H1 (cell line): ENCODE results near the gene DCDC1. TPM values are rescaled to one million over a fixed set of nuclear protein-coding genes. Genes with fewer than 3 reads are reported as not detected.

Experiments
- CHD2 ChIP-seq: IDR thresholded peaks from 2 replicates; pipeline ENCODE4 v1.6.1; 2012; ENCODE audit warnings: low read length, improper control_type of control experiment
- CTBP2 ChIP-seq: IDR thresholded peaks from 2 replicates; pipeline ENCODE4 v1.7.0; 2011; ENCODE audit warnings: borderline replicate concordance, mild to moderate bottlenecking, moderate library complexity, mixed read lengths, low read length; ENCODE audit not compliant: insufficient read depth, insufficient read length
- GTF2F1 ChIP-seq: IDR thresholded peaks from 2 replicates; pipeline ENCODE4 v1.6.1; 2012; ENCODE audit warnings: low read depth, low read length, improper control_type of control experiment, borderline replicate concordance
- RXRA ChIP-seq: IDR thresholded peaks from 2 replicates; pipeline ENCODE4 v1.6.1; 2011; ENCODE audit warnings: low read depth, mild to moderate bottlenecking, low read length, moderate library complexity; ENCODE audit not compliant: insufficient read depth
- SP2 ChIP-seq: IDR thresholded peaks from 2 replicates; pipeline ENCODE4 v1.6.1; 2012; ENCODE audit warnings: mild to moderate bottlenecking, low read length, inconsistent platforms
- TAF7 ChIP-seq: optimal IDR thresholded peaks from 2 replicates; pipeline ENCODE3; 2011; ENCODE audit warnings: low read depth, mild to moderate bottlenecking, inconsistent platforms, low read length, moderate library complexity, borderline replicate concordance
- polyA plus RNA-seq, 7 experiments: library from polyadenylated mRNA; depleted of rRNA in 3 of 7; stranded (reverse) in 5 of 7; unstranded in 2 of 7; fragments of >200 nt in 5 of 7; fragments of 200-250 nt in 2 of 7; gene quantifications; 1 replicate in 5 of 7; 2 replicates in 1 of 7; 4 replicates in 1 of 7; pipeline versions ENCODE4 v1.2.1 to v1.2.3, GENCODE V29; 2011 to 2013; ENCODE audit warnings: missing spikeins in 2 of 7, mixed read lengths in 2 of 7
- total RNA-seq: library from RNA; stranded (reverse); fragmentation: NEBNext Ultra II Directional; extraction: Animal tissue kit (Norgen Biotek cat#: 25700); gene quantifications from 2 replicates; pipeline ENCODE4 v1.2.1, GENCODE V29; 2021

The DCDC1 gene
- total and polyA plus RNA-seq, 2 of the 8 experiments (the other 6 are each of a cell fraction or from before 2014, with no cell fraction given) = 0.15 to 0.56 TPM

- TF ChIP-seq TAF7 (no peak), GTF2F1 (no peak), CTBP2 (no peak), SP2 (no peak), RXRA (no peak), CHD2 (no peak)
These were observed 381.7 kb downstream of the DCDC1 start (continued) for GRCh38 chr11:30987819-30988218.
